Measurements from ENCODE around the gene DNASE1L1. TPM values are rescaled to one million over a fixed set of nuclear protein-coding genes. Genes with fewer than 3 reads are reported as not detected.

Gene DNASE1L1
- total and polyA plus RNA-seq, 7 donors = 42.2 to 149 (median 75.1) TPM

DNA sequence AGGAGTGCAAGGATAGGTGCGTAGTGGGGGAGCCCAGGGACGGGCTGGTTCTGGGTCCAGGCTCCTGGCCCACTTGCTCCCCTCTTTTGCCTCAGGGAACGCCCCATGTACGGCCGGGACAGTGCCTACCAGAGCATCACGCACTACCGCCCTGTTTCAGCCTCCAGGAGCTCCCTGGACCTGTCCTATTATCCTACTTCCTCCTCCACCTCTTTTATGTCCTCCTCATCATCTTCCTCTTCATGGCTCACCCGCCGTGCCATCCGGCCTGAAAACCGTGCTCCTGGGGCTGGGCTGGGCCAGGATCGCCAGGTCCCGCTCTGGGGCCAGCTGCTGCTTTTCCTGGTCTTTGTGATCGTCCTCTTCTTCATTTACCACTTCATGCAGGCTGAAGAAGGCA is 28.3 kb downstream of the DNASE1L1 start:
- H3K9me3 ChIP-seq = no peaks in the 10 kb centered on the region
- H3K4me1 ChIP-seq = no peaks in the 10 kb centered on the region
- TF ChIP-seq CTCF (IDR thresholded peaks at IDR 0.05) = no peak
- WGBS, 3 donors = 78 to 80% (median 78%) methylated on average over 9 to 14 of the region's 14 CpGs
- H3K36me3 ChIP-seq (ENCODE audit: insufficient read depth in 1 of 2, low read depth in 1 of 2) = peaks cover 0 to 5% of the 10 kb centered on the region in 2 donors
- DNase-seq (no peak), ATAC-seq (no peak)
- intact Hi-C loops (cut with DNase I) = no loop called here
- H3K4me3 ChIP-seq = peak overlapping the region; percentile 76
- H3K27me3 ChIP-seq (ENCODE audit: insufficient read depth in 3 of 3, low read length in 2 of 3) = no peaks in the 10 kb centered on the region
- peak overlapping the region; percentile 95 for H3K27ac ChIP-seq

GRCh38 chrX:154380153-154380552 is 28.9 kb downstream of the DNASE1L1 start:
- no peak for DNase-seq
- no peaks in the 10 kb centered on the region for H3K9me3 ChIP-seq
- WGBS, 3 donors = 30 to 43% (median 35%) methylated on average over 10 to 13 of the region's 13 CpGs
- H3K36me3 ChIP-seq (ENCODE audit: insufficient read depth in 1 of 2, low read depth in 1 of 2) = peaks cover 0 to 5% of the 10 kb centered on the region in 2 donors
- ATAC-seq = no peak
- peak overlapping the region; percentile 76 for H3K4me3 ChIP-seq
- no peak for TF ChIP-seq CTCF (IDR thresholded peaks at IDR 0.05)
- peak overlapping the region; percentile 95 for H3K27ac ChIP-seq
- H3K4me1 ChIP-seq = no peaks in the 10 kb centered on the region
- no peaks in the 10 kb centered on the region for H3K27me3 ChIP-seq (ENCODE audit: insufficient read depth in 3 of 3, low read length in 2 of 3)
- intact Hi-C loops (cut with DNase I) = no loop called here

DNA sequence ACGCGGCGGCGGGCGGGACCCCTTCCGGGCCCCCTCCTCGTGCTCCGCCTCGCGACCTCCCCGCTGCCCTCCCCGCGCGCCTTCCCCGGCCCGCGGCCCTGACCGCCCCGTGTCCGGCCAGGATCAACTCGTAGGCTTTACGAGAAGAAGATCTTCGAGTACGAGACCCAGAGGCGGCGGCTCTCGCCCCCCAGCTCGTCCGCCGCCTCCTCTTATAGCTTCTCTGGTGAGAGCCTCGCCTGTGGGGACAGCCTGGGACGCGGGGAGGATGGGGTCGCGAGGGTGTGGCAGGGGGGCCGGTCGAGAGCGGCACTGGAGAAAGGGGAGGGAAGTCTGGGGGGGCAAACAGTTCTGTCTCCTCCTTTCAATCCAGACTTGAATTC is 29.5 kb downstream of the DNASE1L1 start:
- intact Hi-C loops (cut with DNase I) = no loop called here
- ATAC-seq (peak in 1 of 4 donors; percentile 1), DNase-seq (no peak)
- H3K27ac ChIP-seq = peak overlapping the region; percentile 95
- H3K27me3 ChIP-seq (ENCODE audit: insufficient read depth in 3 of 3, low read length in 2 of 3) = no peaks in the 10 kb centered on the region
- WGBS, 3 donors = 0 to 37% (median 1%) methylated on average over 2 to 38 of the region's 38 CpGs
- H3K4me1 ChIP-seq = no peaks in the 10 kb centered on the region
- H3K9me3 ChIP-seq = no peaks in the 10 kb centered on the region
- peak overlapping the region; percentile 76 for H3K4me3 ChIP-seq
- no peak for TF ChIP-seq CTCF (IDR thresholded peaks at IDR 0.05)
- peaks cover 0 to 5% of the 10 kb centered on the region in 2 donors for H3K36me3 ChIP-seq (ENCODE audit: insufficient read depth in 1 of 2, low read depth in 1 of 2)

GRCh38 chrX:154378799-154379568 is 30.1 kb downstream of the DNASE1L1 start, which contains the start of gene EMD:
Gene EMD (plus strand): TSS chrX:154379295. CDS start chrX:154379485, 190 bp downstream.
- WGBS, 3 donors = 0 to 42% (median 0%) methylated on average over 50 to 102 of the region's 103 CpGs
- peak within 1 kb of the TSS; percentile 76 for H3K4me3 ChIP-seq
- H3K9me3 ChIP-seq = no peaks in the 10 kb centered on the region
- H3K27me3 ChIP-seq (ENCODE audit: insufficient read depth in 3 of 3, low read length in 2 of 3) = no peaks in the 10 kb centered on the region
- H3K36me3 ChIP-seq (ENCODE audit: insufficient read depth in 1 of 2, low read depth in 1 of 2) = peaks cover 0 to 5% of the 10 kb centered on the region in 2 donors
- peak within 1 kb of the TSS; percentile 95 for H3K27ac ChIP-seq
- ATAC-seq (peak; percentile 87 to 90 (median 88)), DNase-seq (peak; percentile 98)
- peak; percentile 9 for TF ChIP-seq CTCF (IDR thresholded peaks at IDR 0.05)
- H3K4me1 ChIP-seq = peaks cover 3% of the 10 kb centered on the region
- intact Hi-C loops (cut with DNase I) = no loop called here

Data from psoas muscle (tissue), 8 donors.